PFSK-1 (cell line): Measurements from ENCODE around the gene CACNA1F.

Experiments
- POLR2AphosphoS5 ChIP-seq: IDR thresholded peaks from 2 replicates; pipeline ENCODE4 v1.6.1; 2012; ENCODE audit warnings: low read depth, mild to moderate bottlenecking, control low read depth, low read length, moderate library complexity
- REST ChIP-seq, 2 experiments: IDR thresholded peaks; 2 replicates each; pipeline versions ENCODE4 v1.6.1 to v1.8.0; 2011 to 2012; ENCODE audit warnings: low read depth in 2 of 2, low read length in 2 of 2, control low read depth in 1 of 2, inconsistent platforms in 1 of 2, mild to moderate bottlenecking in 1 of 2, moderate library complexity in 1 of 2; ENCODE audit not compliant: insufficient read depth in 1 of 2
- SIN3A ChIP-seq: IDR thresholded peaks from 2 replicates; pipeline ENCODE4 v1.6.1; 2012; ENCODE audit warnings: mild to moderate bottlenecking, low read length, moderate library complexity, borderline replicate concordance; ENCODE audit not compliant: insufficient read depth
- TAF1 ChIP-seq: IDR thresholded peaks from 2 replicates; pipeline ENCODE4 v1.6.1; 2012; ENCODE audit warnings: low read length, control low read depth, borderline replicate concordance; ENCODE audit not compliant: insufficient read depth

GRCh38 chrX:49192722-49193328 is 40.3 kb downstream of the CACNA1F start:
- no peak for TF ChIP-seq POLR2AphosphoS5
- TF ChIP-seq REST (IDR thresholded peaks at IDR 0.05; ENCODE audit: insufficient read depth in 1 of 2, low read depth in 2 of 2, low read length in 2 of 2): no peak
- TF ChIP-seq TAF1: no peak
- TF ChIP-seq SIN3A: no peak
